Esophagus muscularis mucosa (tissue), 3 donors: ENCODE data around the gene AKAP8.

Experiments used
- POLR2A ChIP-seq: fragments of 450-650 bp; IDR thresholded peaks from one replicate; pipeline ENCODE4 v1.6.1; 2017; ENCODE audit warnings: antibody characterized with exemption, moderate library complexity, mild to moderate bottlenecking, low read depth
- TF ChIP-seq, protein P1 (sequence below), 3 experiments: fragments of 200-600 bp in 2 of 3; fragments of 450-650 bp in 1 of 3; sonication (generic) in 2 of 3; IDR thresholded peaks; one replicate each; pipeline ENCODE4 v1.5.1; 2017 to 2019; ENCODE audit warnings: antibody characterized with exemption in 3 of 3, mild to moderate bottlenecking in 2 of 3, moderate library complexity in 1 of 3

DNA sequence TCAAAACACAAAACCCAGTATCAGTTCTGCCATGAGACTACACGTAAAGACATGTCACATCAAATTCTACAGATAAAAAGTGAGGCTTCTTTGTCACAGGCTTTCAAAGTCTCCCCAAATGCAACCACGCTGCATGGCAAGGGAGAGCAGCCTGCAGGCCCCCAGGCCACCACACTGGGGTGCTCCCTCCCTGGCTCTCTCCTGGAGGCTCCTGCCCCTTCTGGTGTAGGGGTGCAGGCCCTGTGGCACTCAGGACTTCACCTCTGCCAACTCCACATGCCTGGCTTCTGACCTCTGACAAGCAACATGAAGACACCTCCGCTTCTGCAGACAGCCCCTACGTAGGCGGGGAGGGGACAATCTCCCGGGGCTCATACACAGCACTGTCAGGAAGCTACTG, 14.3 kb downstream of the AKAP8 start:
- TF ChIP-seq, protein P1, sequence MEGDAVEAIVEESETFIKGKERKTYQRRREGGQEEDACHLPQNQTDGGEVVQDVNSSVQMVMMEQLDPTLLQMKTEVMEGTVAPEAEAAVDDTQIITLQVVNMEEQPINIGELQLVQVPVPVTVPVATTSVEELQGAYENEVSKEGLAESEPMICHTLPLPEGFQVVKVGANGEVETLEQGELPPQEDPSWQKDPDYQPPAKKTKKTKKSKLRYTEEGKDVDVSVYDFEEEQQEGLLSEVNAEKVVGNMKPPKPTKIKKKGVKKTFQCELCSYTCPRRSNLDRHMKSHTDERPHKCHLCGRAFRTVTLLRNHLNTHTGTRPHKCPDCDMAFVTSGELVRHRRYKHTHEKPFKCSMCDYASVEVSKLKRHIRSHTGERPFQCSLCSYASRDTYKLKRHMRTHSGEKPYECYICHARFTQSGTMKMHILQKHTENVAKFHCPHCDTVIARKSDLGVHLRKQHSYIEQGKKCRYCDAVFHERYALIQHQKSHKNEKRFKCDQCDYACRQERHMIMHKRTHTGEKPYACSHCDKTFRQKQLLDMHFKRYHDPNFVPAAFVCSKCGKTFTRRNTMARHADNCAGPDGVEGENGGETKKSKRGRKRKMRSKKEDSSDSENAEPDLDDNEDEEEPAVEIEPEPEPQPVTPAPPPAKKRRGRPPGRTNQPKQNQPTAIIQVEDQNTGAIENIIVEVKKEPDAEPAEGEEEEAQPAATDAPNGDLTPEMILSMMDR (IDR thresholded peaks at IDR 0.05): no peak
- no peak for TF ChIP-seq POLR2A
